Loucy (cell line): ENCODE data around the gene PPP1R12B.
"Not testable (repeated sequence)": the region's sequence is repeated elsewhere in the genome, so short reads cannot be mapped to it uniquely, and the experiment has no call there.

Experiments
- CTCF ChIP-seq: fragments of 200-600 bp; sonication (generic); conservative IDR thresholded peaks from 2 replicates; pipeline ENCODE4 v1.5.1; 2014; ENCODE audit warnings: mild to moderate bottlenecking, antibody characterized with exemption, low read length
- EZH2phosphoT487 ChIP-seq: fragments of 200-600 bp; IDR thresholded peaks from 2 replicates; pipeline ENCODE4 v1.6.1; 2018; ENCODE audit warnings: antibody characterized with exemption, mild to moderate bottlenecking, moderate library complexity, borderline replicate concordance

- not testable (repeated sequence) for TF ChIP-seq CTCF, EZH2phosphoT487
These were observed 209.2 kb downstream of the PPP1R12B start for GRCh38 chr1:202557662-202558061.
